AG09319 (cell line): ENCODE results near the gene TBC1D2B.

ENCODE experiments used
- DNase-seq: peaks from one replicate; pipeline ENCODE4 v3.0.0-alpha.2; 2010; ENCODE audit warnings: low read depth; ENCODE audit errors: extremely low read depth
- TF ChIP-seq, protein P1 (sequence below): IDR thresholded peaks from 2 replicates; pipeline ENCODE4 v1.5.1; 2011; ENCODE audit warnings: low read depth, mild to moderate bottlenecking, inconsistent platforms, low read length, moderate library complexity

The TBC1D2B gene

DNA sequence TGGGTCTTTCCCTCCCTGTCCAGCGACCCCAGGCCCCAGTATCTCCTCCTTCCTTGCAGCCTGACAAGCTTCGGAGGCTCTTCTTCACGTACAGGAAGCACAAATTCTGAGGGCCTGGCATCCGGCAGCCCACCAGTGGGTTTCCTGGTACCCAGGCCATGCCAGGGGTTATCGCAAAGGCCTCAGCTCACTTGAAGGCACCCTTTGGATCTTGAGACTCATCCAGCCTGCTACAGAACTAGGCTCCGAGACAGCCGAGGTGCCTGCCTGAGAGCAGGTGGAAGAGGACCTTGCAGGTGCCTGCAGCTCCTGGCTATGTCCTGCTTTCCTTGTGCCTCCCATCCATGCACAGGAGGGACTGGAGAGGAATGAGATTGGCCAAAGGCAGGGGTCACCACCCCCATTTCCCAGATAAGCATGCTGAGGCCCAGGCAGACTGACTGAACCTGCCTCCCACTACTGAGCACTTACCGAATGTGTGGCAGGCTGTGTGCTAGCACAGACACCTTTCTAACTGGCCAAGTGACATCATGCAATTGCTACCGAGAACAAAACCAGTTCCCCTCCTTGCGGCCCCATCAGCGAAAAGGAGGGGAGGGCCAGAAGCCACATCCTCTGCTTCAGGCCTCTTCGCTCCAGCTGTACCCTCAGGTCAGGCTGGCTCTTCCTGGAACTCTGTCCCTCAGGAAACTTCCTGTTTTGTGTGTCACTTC is 26.1 kb upstream of the TBC1D2B start:
- no peak for DNase-seq
- TF ChIP-seq, protein P1, sequence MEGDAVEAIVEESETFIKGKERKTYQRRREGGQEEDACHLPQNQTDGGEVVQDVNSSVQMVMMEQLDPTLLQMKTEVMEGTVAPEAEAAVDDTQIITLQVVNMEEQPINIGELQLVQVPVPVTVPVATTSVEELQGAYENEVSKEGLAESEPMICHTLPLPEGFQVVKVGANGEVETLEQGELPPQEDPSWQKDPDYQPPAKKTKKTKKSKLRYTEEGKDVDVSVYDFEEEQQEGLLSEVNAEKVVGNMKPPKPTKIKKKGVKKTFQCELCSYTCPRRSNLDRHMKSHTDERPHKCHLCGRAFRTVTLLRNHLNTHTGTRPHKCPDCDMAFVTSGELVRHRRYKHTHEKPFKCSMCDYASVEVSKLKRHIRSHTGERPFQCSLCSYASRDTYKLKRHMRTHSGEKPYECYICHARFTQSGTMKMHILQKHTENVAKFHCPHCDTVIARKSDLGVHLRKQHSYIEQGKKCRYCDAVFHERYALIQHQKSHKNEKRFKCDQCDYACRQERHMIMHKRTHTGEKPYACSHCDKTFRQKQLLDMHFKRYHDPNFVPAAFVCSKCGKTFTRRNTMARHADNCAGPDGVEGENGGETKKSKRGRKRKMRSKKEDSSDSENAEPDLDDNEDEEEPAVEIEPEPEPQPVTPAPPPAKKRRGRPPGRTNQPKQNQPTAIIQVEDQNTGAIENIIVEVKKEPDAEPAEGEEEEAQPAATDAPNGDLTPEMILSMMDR = no peak

DNA sequence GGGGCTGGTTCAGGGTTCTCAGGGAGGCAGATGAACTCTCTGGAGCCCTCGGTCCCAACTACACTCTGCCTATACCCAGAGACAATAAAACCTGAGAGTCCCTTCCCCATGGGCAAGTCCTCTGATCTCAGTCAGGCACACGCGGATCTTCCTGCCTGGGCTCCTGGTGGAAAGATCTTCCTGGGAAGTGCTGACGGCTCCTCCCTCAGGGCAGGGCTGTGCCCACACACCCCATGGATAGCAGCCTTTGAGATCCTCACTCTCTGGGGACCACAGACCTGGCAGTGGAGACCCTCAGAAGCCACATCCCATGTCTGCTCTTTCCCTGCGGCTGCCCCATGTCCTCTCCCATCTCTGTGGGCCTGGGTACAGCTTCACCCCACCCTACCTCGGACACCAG is 25.2 kb upstream of the TBC1D2B start:
- no peak for DNase-seq
- TF ChIP-seq, protein P1 = no peak

DNA sequence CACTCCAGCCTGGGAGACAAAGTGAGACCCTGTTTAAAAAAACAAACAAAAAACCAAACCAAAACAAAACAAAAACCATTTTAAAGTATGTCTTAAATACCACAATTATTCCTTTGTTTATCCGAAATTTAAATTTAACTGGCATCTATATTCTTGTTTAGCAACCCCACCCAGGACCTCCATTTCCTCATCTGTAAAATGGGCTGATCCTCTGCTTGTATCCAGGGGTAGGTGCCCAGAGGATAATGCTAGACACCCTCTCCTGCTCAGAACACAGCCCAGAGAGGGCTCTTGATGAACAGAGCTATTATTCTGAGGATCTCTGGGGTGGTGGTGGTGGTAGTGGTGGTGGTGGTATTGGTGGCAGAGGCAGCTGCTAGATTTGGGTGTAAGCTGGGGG is 24.7 kb upstream of the TBC1D2B start:
- no peak for DNase-seq
- TF ChIP-seq, protein P1 = no peak

DNA sequence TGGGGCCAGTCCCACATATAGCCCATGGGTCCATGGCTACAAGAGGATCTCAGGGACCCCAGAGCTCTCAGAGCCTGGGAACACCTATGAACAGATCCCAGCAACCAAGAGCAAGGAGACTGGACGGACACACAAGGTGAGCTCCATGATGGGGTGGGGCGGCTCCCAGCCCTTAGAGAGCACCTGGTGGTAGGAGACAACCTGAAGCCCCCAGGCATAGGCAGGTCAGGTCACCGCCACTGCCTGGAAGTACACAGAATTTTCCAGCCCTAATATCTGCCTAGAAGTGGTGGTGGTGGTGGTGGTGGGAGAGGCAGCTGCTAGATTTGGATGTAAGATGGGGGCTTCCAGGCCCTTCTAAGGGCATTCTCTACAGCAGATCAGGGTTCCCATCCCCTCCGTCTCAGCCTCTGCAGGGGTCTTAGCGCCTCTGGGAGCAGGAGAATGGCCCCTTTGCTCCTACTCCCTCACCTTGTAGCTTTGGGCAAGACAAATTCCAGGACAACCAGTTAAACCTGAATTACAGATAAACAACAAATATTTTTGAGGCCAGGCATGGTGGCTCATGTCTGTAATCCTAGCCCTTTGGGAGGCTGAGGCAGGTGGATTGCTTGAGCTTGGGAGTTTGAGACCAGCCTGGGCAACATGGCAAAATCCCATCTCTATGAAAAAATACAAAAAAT is 24.1 kb upstream of the TBC1D2B start:
- DNase-seq = no peak
- TF ChIP-seq, protein P1 = no peak

DNA sequence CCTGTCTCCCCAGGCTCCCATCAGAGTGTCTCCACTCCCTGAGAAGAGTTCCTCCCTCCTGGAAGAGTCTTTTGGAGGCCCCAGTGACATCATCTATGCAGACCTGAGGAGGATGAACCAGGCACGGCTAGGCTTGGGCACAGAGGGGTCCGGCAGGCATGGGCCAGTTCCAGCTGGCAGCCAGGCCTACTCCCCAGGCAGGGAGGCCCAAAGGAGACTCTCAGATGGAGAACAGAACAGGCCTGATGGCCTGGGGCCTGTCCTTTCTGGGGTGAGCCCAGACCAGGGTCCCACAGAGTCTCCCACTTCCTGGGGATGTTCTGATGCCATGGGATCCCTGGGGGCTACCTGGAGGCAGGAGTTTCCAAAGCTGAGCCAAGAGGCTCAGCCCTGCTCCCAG is 23.4 kb upstream of the TBC1D2B start:
- TF ChIP-seq, protein P1 = no peak
- DNase-seq = no peak

DNA sequence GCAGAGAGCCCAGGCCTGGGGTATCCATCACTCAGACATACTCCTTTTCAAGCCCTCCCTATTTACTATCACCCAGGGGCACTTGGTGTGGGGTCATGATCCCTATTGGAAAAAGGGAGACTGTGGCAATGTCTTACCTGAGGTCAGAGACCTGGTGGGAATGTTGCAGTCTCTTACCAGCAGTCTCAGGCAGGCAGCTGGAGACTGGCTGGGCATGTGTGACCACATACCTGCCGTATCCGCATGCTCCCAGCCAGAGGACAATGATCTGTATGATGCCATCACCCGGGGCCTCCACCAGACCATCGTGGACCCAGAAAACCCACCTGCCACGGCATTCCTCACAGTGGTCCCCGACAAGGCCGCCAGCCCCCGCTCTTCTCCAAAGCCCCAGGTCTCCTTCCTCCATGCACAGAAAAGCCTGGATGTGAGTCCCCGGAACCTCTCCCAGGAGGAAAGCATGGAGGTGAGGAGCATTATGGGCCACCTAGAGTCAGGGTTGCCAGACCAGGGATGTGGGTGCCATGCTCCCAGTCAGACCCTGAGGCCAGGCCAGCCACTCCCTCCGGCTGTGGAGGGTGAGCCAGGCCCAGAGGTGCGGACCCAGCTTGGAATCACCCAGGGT is 20.7 kb upstream of the TBC1D2B start:
- TF ChIP-seq, protein P1 = no peak
- DNase-seq = no peak

DNA sequence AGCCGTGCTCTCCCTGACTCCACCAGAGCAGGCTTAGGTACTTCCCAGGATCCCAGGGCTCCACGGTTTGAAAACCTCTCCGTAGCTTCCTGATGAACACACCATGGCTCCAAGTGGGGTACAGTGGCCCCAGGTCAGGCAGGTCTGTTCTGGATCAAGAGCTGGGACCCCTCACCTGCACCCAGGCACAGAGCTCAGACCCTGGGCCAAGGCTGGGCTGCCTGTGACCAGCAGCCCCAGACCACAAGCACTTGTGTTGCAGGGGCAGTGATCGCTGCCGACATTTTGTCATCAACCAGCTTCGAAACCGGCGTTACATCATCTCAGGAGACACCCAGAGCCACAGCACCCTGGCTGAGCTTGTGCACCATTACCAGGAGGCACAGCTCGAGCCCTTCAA is 20.2 kb upstream of the TBC1D2B start:
- no peak for DNase-seq
- TF ChIP-seq, protein P1 = no peak
